ENCODE data around the gene BACH2. TPM values are rescaled to one million over a fixed set of nuclear protein-coding genes. Genes with fewer than 3 reads are reported as not detected.
A peak's percentile ranks its signal among the peaks of the same experiment; 100 is the strongest.
"Not testable (repeated sequence)": the region's sequence is repeated elsewhere in the genome, so short reads cannot be mapped to it uniquely, and the experiment has no call there.

The BACH2 gene
- total and polyA plus RNA-seq, 10 of the 15 experiments (the other 5 are each of a cell fraction or from before 2014, with no cell fraction given) = 0.03 to 0.28 (median 0.04) TPM; not detected in 3

GRCh38 chr6:89971338-89972024, 325.2 kb downstream of the BACH2 start:
- FAIRE-seq; H3K27ac ChIP-seq (ENCODE audit: control insufficient read depth, insufficient read depth); H3K36me3 ChIP-seq (ENCODE audit: control insufficient read depth in 2 of 2, insufficient read depth in 2 of 2, low read length in 1 of 2); H3K4me3 ChIP-seq; in situ Hi-C loops (cut with MboI); POLR2A ChIA-PET; H3K79me2 ChIP-seq (ENCODE audit: control insufficient read depth, insufficient read depth, low read length); H3K9me3 ChIP-seq (replicated peaks; ENCODE audit: control insufficient read depth, insufficient read depth, low read length); H3K4me1 ChIP-seq (ENCODE audit: control insufficient read depth, insufficient read depth, low read length); intact Hi-C loops (cut with micrococcal nuclease; ENCODE audit: unreplicated experiment); DNase-seq (ENCODE audit: low read depth, low spot score); ATAC-seq; H4K20me1 ChIP-seq (ENCODE audit: control insufficient read depth, insufficient read depth); BruUV-seq (replicated peaks); H3K4me2 ChIP-seq (ENCODE audit: control insufficient read depth, insufficient read depth); H3K9ac ChIP-seq (ENCODE audit: control insufficient read depth, insufficient read depth, low read length); H2AFZ ChIP-seq (ENCODE audit: control insufficient read depth, low read depth, low read length); H3K27me3 ChIP-seq (replicated peaks in 1 of 2; ENCODE audit: control insufficient read depth in 2 of 2, insufficient read depth in 2 of 2, low read length in 1 of 2): not testable (repeated sequence)
- RAD21 ChIA-PET (ENCODE audit: unreplicated experiment) = interaction anchor here (1.0 kb wide), 1 partner anchor 508 kb away, joined by 3 read pairs; no protein-coding TSS in a partner anchor
- SMC1A ChIA-PET (ENCODE audit: uncharacterized antibody, unreplicated experiment) = interaction anchor here (1.0 kb wide), 1 partner anchor 207 kb away, joined by 3 read pairs; no protein-coding TSS in a partner anchor
- CTCF ChIA-PET = interaction anchor here (1.0 to 2.2 kb wide), 3 partner anchors 503 to 509 kb away, joined by 3 to 6 read pairs (median 3); no protein-coding TSS in a partner anchor
- 44% methylated on average over 9 of the region's 9 CpGs for WGBS (ENCODE audit: insufficient coverage, insufficient replicate concordance, low lambda C conversion rate, missing lambda C conversion rate)

GRCh38 chr6:89970609-89971337, 325.9 kb downstream of the BACH2 start:
- Histone ChIP-seq H3K4me2 (ENCODE audit: control insufficient read depth, insufficient read depth) (no peak overlapping the region), H3K9me3 (replicated peaks; ENCODE audit: control insufficient read depth, insufficient read depth, low read length) (no peaks in the 10 kb centered on the region), H3K36me3 (ENCODE audit: control insufficient read depth in 2 of 2, insufficient read depth in 2 of 2, low read length in 1 of 2) (no peaks in the 10 kb centered on the region), H3K4me3 (no peak overlapping the region), H3K9ac (ENCODE audit: control insufficient read depth, insufficient read depth, low read length) (no peak overlapping the region), H4K20me1 (ENCODE audit: control insufficient read depth, insufficient read depth) (no peaks in the 10 kb centered on the region), H3K79me2 (ENCODE audit: control insufficient read depth, insufficient read depth, low read length) (no peaks in the 10 kb centered on the region), H3K4me1 (ENCODE audit: control insufficient read depth, insufficient read depth, low read length) (no peaks in the 10 kb centered on the region), H3K27ac (ENCODE audit: control insufficient read depth, insufficient read depth) (no peak overlapping the region), H3K27me3 (replicated peaks in 1 of 2; ENCODE audit: control insufficient read depth in 2 of 2, insufficient read depth in 2 of 2, low read length in 1 of 2) (peaks cover 0 to 1% of the 10 kb centered on the region in 2 experiments), H2AFZ (ENCODE audit: control insufficient read depth, low read depth, low read length) (no peak overlapping the region)
- WGBS (ENCODE audit: insufficient coverage, insufficient replicate concordance, low lambda C conversion rate, missing lambda C conversion rate) = 57% methylated on average over 8 of the region's 8 CpGs
- peak; percentile 52 for ATAC-seq
- ChIA-PET SMC1A (ENCODE audit: uncharacterized antibody, unreplicated experiment) (interaction anchor here (1.2 kb wide), 1 partner anchor 422 kb away, joined by 3 read pairs; no protein-coding TSS in a partner anchor), RAD21 (ENCODE audit: unreplicated experiment) (no interaction called here), CTCF (interaction anchor here (1.0 to 2.2 kb wide), 4 partner anchors 30 to 510 kb away, joined by 3 to 6 read pairs (median 3); no protein-coding TSS in a partner anchor), POLR2A (no interaction called here)
- no peak for FAIRE-seq
- DNase-seq (ENCODE audit: low read depth, low spot score) = no peak
- in situ Hi-C loops (cut with MboI) (no loop called here), intact Hi-C loops (cut with micrococcal nuclease; ENCODE audit: unreplicated experiment) (loop anchor here (1.0 kb wide), 2 partner anchors 423 to 509 kb away; no protein-coding TSS in a partner anchor)
- TF ChIP-seq CTCF (IDR thresholded peaks at IDR 0.05 in 2 of 3, conservative IDR thresholded peaks at IDR 0.05 in 1 of 3; ENCODE audit: control insufficient read depth in 2 of 3, extremely low read depth in 1 of 3, insufficient read depth in 1 of 3, low read depth in 3 of 3, low read length in 3 of 3) = peak; percentile 22 to 52 (median 22); a peak in 4 of 6 replicates
- TF ChIP-seq TCF3 (IDR thresholded peaks at IDR 0.05; ENCODE audit: borderline replicate concordance, insufficient read depth, low read depth, low read length) = no peak
- TF ChIP-seq FOS (IDR thresholded peaks at IDR 0.05; ENCODE audit: borderline replicate concordance, extremely low read depth, insufficient read length) = no peak
- TF ChIP-seq RAD21 (IDR thresholded peaks at IDR 0.05; ENCODE audit: insufficient read depth, low read depth, low read length) = peak; percentile 59
- TF ChIP-seq NR2C2 (IDR thresholded peaks at IDR 0.05; ENCODE audit: borderline replicate concordance, control insufficient read depth, insufficient read length, low read depth) = no peak
- TF ChIP-seq SMC3 (IDR thresholded peaks at IDR 0.05; ENCODE audit: borderline replicate concordance, low read length) = peak; percentile 49; the same call in 1 of the 2 replicates
- BruUV-seq (replicated peaks) = no TSS peak
